Colonic mucosa (tissue), 4 donors: ENCODE measurements around the gene LSM12. TPM values are rescaled to one million over a fixed set of nuclear protein-coding genes. Genes with fewer than 3 reads are reported as not detected.

Experiments used
- DNase-seq: peaks from one replicate; pipeline ENCODE4 v3.0.0-alpha.2; 2020
- H3K27ac ChIP-seq: fragments of 200-600 bp; one replicate; pipeline ENCODE4 v1.8.0; 2021
- H3K27me3 ChIP-seq: fragments of 200-600 bp; one replicate; pipeline ENCODE4 v1.8.0; 2021
- H3K36me3 ChIP-seq: fragments of 200-600 bp; one replicate; pipeline ENCODE4 v1.8.0; 2021
- H3K4me1 ChIP-seq: fragments of 200-600 bp; one replicate; pipeline ENCODE4 v1.8.0; 2021; ENCODE audit warnings: mild to moderate bottlenecking
- H3K4me3 ChIP-seq: fragments of 200-600 bp; one replicate; pipeline ENCODE4 v1.8.0; 2021
- H3K9ac ChIP-seq, 2 donors: one replicate each; pipeline ENCODE4 v1.7.0; 2013; ENCODE audit warnings: control low read depth in 2 of 2, low read depth in 2 of 2, low read length in 2 of 2
- H3K9me3 ChIP-seq: fragments of 200-600 bp; one replicate; pipeline ENCODE4 v1.8.0; 2021
- intact Hi-C: fragments of 100-400 bp; cut with DNase I; formaldehyde crosslinking; loops from one replicate; pipeline ENCODE4 v1.14.1; 2022
- total RNA-seq, 2 donors: library from RNA; stranded (reverse); fragmentation: NEBNext Ultra II Directional in 1 of 2; extraction: Animal tissue kit (Norgen Biotek cat#: 25700) in 1 of 2; gene quantifications; one replicate each; pipeline ENCODE4 v1.2.1, GENCODE V29; 2021
- TF ChIP-seq, protein P1 (sequence below): fragments of 200-600 bp; IDR thresholded peaks from one replicate; pipeline ENCODE4 v1.8.0; 2022; ENCODE audit warnings: antibody characterized with exemption, mild to moderate bottlenecking
- donor health status: healthy.
- donor health status: DM: no; HTN: no; CAD: no.
- donor health status: DM: no; HTN: no; CAD: no.

LSM12 gene
- total RNA-seq, 2 donors from 2014 or later: 60.9 to 74.3 TPM

DNA sequence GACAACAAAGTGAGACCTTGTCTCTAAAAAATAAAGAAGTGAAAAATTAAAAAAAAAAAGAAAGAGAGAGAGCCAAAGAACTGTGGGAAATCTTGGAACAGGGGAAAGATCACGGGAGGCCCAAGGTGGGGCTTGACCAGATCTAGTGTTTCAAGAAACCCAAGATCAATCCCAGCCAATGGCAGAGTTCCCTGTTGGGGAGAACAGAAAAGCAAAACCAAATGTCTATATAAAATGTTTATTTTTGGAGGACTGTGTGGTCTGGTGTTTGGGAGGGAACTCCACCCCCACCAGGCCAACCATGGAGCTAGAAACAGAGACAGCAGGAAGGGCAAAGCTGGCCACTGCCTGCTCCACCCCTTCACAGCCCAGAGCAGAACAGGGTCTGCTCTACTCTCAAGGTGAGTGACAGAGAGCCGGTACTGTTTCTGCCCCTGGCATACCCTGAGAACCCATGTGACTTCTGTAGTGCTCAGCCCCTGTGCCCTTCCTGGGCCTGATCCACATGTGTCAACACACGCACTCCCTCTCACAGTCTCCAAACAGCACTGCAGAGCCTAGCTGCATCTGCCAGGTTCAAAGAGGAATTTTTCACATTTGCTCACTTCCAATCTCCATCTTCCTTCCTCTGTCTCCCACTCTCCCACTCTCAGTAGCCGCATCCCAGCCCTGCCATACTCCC, 55.4 kb downstream of the LSM12 start:
- no peak for DNase-seq
- TF ChIP-seq, protein P1, sequence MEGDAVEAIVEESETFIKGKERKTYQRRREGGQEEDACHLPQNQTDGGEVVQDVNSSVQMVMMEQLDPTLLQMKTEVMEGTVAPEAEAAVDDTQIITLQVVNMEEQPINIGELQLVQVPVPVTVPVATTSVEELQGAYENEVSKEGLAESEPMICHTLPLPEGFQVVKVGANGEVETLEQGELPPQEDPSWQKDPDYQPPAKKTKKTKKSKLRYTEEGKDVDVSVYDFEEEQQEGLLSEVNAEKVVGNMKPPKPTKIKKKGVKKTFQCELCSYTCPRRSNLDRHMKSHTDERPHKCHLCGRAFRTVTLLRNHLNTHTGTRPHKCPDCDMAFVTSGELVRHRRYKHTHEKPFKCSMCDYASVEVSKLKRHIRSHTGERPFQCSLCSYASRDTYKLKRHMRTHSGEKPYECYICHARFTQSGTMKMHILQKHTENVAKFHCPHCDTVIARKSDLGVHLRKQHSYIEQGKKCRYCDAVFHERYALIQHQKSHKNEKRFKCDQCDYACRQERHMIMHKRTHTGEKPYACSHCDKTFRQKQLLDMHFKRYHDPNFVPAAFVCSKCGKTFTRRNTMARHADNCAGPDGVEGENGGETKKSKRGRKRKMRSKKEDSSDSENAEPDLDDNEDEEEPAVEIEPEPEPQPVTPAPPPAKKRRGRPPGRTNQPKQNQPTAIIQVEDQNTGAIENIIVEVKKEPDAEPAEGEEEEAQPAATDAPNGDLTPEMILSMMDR: no peak
- peaks cover 6% of the 10 kb centered on the region for H3K4me1 ChIP-seq
- H3K9ac ChIP-seq: no peak overlapping the region
- no peaks in the 10 kb centered on the region for H3K36me3 ChIP-seq
- no peak overlapping the region for H3K27ac ChIP-seq
- intact Hi-C loops: no loop called here
- no peaks in the 10 kb centered on the region for H3K9me3 ChIP-seq
- no peak overlapping the region for H3K4me3 ChIP-seq
- H3K27me3 ChIP-seq: peaks cover 2% of the 10 kb centered on the region

DNA sequence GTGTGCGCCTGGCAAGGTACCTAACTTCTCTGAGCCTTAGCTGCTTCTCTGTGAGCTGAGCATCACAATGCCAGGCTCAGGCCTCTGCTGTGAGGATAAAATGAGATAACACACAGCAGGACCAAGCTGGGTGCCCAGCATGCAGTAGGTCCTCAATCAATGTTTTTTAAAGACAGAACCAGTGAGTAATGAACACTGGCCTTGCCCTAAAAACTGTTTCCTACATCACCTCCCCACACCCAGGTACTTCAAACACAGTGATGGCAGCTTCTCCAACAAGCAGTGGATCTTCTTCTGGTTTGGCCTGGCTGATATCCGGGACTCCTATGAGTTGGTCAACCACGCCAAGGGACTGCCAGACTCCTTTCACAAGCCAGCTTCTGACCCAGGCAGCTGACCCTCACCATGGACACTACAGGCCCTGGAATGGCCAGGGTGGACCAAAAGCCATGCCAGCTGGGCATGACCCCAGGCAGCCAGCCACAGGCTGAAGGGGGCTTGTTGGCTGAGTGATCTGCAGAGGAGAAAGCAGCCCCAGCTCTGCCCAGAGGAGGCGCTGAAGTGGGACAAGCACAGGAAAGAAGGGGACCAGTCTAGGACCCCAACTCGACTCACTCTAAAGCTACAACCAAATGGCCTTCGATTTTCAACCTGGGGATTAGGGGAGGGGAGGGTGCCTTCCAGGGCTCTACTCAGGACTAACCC, 58.1 kb downstream of the LSM12 start:
- H3K27ac ChIP-seq: no peak overlapping the region
- H3K9me3 ChIP-seq: no peaks in the 10 kb centered on the region
- peaks cover 11% of the 10 kb centered on the region for H3K4me1 ChIP-seq
- no peaks in the 10 kb centered on the region for H3K36me3 ChIP-seq
- H3K4me3 ChIP-seq: no peak overlapping the region
- TF ChIP-seq, protein P1: no peak
- peak overlapping the region in 1 of 2 donors; percentile 80 for H3K9ac ChIP-seq
- H3K27me3 ChIP-seq: peaks cover 18% of the 10 kb centered on the region
- intact Hi-C loops: no loop called here
- no peak for DNase-seq

DNA sequence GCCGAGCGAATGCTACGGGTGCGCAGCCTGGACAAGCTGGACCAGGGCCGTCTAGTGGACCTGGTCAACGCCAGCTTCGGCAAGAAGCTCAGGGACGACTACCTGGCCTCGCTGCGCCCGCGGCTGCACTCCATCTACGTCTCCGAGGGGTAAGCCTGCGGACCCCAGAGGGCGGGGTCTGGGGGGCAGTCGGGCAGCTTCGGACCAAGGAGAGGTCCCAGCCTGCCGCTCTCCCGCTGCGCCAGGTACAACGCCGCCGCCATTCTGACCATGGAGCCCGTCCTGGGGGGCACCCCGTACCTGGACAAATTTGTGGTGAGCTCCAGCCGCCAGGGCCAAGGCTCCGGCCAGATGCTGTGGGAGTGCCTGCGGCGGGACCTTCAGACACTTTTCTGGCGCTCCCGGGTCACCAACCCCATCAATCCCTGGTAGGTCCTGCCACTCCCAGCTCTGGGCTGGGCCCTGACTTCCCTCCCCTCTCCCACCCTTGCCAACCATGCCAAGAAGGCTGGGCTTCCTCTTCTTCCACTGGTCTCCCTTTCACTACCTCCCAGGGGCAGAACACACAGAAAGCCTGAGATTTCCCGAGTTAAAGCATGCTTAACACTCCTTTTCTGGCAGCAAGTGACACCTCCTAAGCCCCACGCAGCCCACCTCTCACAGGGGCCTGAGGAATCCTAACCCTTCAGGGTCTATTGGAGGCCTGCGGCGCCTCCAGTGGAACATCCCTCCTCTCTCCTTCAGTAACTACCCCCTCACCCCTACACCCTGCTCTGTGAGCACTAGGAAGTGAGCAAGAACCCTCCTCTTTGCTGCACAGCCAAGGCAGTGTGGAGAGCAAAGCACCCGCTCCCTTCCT, 58.9 kb downstream of the LSM12 start:
- Histone ChIP-seq H3K27ac (no peak overlapping the region), H3K4me3 (peak overlapping the region; percentile 62), H3K9me3 (no peaks in the 10 kb centered on the region), H3K36me3 (no peaks in the 10 kb centered on the region), H3K4me1 (peaks cover 11% of the 10 kb centered on the region), H3K9ac (peak overlapping the region; percentile 75 to 80), H3K27me3 (peaks cover 18% of the 10 kb centered on the region)
- intact Hi-C loops: no loop called here
- TF ChIP-seq, protein P1: no peak
- DNase-seq: peak; percentile 60

DNA sequence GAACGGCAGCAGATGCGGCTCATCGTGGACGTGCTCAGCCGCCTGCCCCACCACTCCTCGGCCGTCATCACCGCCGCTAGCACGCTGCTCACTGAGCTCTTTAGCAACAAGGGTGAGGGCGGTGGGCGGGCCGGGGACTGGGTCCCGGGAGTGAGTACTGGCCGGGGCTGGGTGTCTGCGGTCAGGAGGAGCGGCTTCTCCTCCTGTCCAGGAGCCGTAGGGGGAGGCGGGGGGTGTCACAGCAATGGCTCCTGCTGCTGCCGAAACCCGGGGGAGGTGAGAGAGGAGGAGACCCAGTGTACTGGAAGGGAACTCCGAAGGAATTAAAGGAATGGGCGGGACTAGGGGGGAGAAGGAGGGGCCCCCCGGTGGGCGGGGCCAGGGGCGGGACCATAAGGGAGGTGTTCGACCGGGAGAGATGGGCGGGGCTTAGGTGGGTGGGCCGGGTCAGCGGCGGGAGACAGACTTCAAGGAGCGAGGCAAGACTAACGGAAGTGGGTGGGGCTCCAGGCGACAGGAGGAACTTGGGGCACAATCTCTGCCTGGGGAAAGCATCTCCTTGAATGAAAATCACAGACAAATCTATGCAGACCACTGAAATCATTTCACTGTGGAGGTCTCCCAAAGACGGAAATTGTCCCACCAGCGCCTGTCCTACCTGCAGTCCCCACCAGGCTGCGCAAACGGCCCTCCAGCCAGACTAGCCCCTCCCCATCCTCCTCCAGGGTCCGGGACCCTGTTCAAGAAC, 59.7 kb downstream of the LSM12 start:
- Histone ChIP-seq H3K27ac (peak overlapping the region; percentile 82), H3K9ac (peak overlapping the region; percentile 75 to 84), H3K9me3 (no peaks in the 10 kb centered on the region), H3K4me1 (peaks cover 11% of the 10 kb centered on the region), H3K4me3 (peak overlapping the region; percentile 62), H3K36me3 (no peaks in the 10 kb centered on the region), H3K27me3 (peaks cover 18% of the 10 kb centered on the region)
- intact Hi-C loops: no loop called here
- peak; percentile 100 for DNase-seq
- TF ChIP-seq, protein P1: no peak

DNA sequence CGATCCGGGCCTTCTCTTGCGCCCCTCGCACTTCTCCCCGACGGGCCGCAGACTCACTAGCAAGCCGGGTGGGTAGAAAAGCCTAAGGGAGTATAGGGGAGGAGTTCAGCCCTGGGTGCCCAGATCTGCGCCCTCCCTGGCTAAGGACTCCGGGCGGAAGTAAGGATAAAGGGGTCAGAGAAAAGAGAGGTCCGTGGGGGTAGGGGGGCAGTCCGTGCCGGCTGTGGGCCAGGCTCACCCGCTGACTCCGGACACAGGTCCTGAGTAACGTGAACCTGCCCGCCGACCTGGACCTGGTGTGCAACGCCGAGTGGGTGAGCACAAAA, 60.2 kb downstream of the LSM12 start:
- intact Hi-C loops: no loop called here
- Histone ChIP-seq H3K9ac (peak overlapping the region; percentile 56 to 84), H3K36me3 (no peaks in the 10 kb centered on the region), H3K4me3 (peak overlapping the region; percentile 62), H3K9me3 (no peaks in the 10 kb centered on the region), H3K4me1 (peaks cover 11% of the 10 kb centered on the region), H3K27ac (peak overlapping the region; percentile 82), H3K27me3 (peaks cover 18% of the 10 kb centered on the region)
- DNase-seq: peak; percentile 38
- TF ChIP-seq, protein P1: no peak
